ENCODE data around the gene MET. TPM values are rescaled to one million over a fixed set of nuclear protein-coding genes. Genes with fewer than 3 reads are reported as not detected.

Gene MET
- total and polyA plus RNA-seq, 2 of the 13 experiments (the other 11 are each of a cell fraction or from before 2014, with no cell fraction given) = 21.8 to 31.5 TPM

- TF ChIP-seq, protein P1, sequence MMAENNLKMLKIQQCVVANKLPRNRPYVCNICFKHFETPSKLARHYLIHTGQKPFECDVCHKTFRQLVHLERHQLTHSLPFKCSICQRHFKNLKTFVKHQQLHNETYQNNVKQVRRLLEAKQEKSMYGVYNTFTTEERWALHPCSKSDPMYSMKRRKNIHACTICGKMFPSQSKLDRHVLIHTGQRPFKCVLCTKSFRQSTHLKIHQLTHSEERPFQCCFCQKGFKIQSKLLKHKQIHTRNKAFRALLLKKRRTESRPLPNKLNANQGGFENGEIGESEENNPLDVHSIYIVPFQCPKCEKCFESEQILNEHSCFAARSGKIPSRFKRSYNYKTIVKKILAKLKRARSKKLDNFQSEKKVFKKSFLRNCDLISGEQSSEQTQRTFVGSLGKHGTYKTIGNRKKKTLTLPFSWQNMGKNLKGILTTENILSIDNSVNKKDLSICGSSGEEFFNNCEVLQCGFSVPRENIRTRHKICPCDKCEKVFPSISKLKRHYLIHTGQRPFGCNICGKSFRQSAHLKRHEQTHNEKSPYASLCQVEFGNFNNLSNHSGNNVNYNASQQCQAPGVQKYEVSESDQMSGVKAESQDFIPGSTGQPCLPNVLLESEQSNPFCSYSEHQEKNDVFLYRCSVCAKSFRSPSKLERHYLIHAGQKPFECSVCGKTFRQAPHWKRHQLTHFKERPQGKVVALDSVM (CRISPR knock-in tag; IDR thresholded peaks at IDR 0.05) = no peak
- TF ChIP-seq SOX13 (IDR thresholded peaks at IDR 0.05) (no peak), SOX13 (CRISPR knock-in tag; conservative IDR thresholded peaks at IDR 0.05 in 1 of 2, IDR thresholded peaks at IDR 0.05 in 1 of 2) (peak in 1 of 2 experiments; percentile 49; a peak in 1 of 4 replicates), ZMYM4 (CRISPR knock-in tag; IDR thresholded peaks at IDR 0.05) (peak; percentile 45; the same call in 1 of the 2 replicates), ZFP36 (IDR thresholded peaks at IDR 0.05; ENCODE audit: borderline replicate concordance, low read depth, low read length, partially characterized antibody) (no peak), NFYC (CRISPR knock-in tag; IDR thresholded peaks at IDR 0.05) (0 out of 2 replicates have a peak, but pooled peaks have one; percentile 29), HOXA3 (CRISPR knock-in tag; IDR thresholded peaks at IDR 0.05) (0 out of 2 replicates have a peak, but pooled peaks have one; percentile 16), FOXP1 (IDR thresholded peaks at IDR 0.05) (no peak), FOXP1 (CRISPR knock-in tag; IDR thresholded peaks at IDR 0.05) (peak; percentile 42; the same call in 1 of the 2 replicates)
Measured at GRCh38 chr7:116805100-116805544, 133.1 kb downstream of the MET start (continued).

DNA sequence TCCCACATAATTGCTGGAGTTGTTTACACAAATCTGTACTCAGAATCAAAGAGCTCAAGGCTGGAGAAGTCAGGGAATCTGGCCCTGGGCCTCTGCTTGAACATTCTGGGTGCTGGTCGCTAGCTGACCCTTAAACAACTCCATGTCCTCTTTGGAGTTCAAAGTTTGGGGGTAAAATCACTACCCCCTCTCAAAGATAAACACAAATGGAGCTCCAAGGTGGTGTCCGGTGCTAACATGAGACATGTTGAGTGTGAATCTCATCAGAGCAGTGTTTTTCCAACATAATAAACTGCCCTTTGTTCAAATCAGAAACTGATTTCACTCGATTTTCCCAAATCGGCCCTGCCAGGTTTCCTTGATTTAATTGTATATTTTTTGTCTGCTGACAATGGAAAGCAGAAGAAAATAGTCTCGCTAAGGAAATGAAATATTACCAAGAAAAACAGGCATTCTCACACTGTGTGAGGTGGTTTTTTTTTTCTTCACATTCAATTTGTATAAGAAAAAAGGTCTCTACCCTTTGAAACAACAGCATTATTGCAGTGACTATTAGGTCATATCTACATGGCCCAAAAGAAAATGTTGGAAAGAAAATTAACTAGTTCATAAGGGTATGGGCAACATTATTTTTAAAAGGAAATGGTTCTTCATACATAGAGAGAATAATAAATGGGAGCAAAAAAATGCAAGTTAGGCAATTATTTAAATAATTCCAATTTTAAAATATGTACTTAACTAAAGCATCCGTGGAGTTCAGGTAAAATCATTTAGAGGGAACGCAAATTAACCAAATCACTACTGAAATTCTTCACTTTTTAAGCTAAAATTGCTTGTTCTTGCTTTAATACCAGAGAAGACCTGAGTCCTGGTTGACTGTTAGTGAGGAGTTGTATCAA lies 134.3 kb downstream of the MET start:
- in situ Hi-C loops (cut with HindIII; ENCODE audit: extremely low pct_ligation_motif_present, low pct_unique_long_range_greater_than_20kb) (loop anchor here (5.0 to 25.0 kb wide), 3 partner anchors 134 to 644 kb away; partner anchors contain the start of gene MET), intact Hi-C loops (cut with micrococcal nuclease; ENCODE audit: unreplicated experiment) (loop anchor here (5.0 to 10.0 kb wide), 2 partner anchors 64 to 281 kb away; partner anchors contain the start of gene CAV1)
- Histone ChIP-seq H3K4me2 (ENCODE audit: low read depth, low read length) (peak overlapping the region; percentile 69), H3K4me1 (ENCODE audit: insufficient read depth, low read length) (peaks cover 93% of the 10 kb centered on the region), H3K27ac (ENCODE audit: extremely low read length, insufficient read depth, low read length) (peak overlapping the region; percentile 75), H3K79me2 (ENCODE audit: insufficient read depth, low read length) (peaks cover 2% of the 10 kb centered on the region), H4K20me1 (ENCODE audit: insufficient read depth, low read length) (no peaks in the 10 kb centered on the region), H3K36me3 (replicated peaks in 1 of 2; ENCODE audit: control insufficient read depth in 1 of 2, insufficient read depth in 2 of 2, low read length in 2 of 2) (no peaks in the 10 kb centered on the region), H3K9ac (ENCODE audit: insufficient read depth, low read depth, low read length) (peak overlapping the region; percentile 13; the same call in 1 of the 2 replicates), H3K4me3 (replicated peaks in 1 of 3; ENCODE audit: insufficient read depth in 1 of 3, low read depth in 2 of 3, low read length in 3 of 3) (peak overlapping the region in 2 of 3 experiments; percentile 34 to 36; a peak in 3 of 6 replicates), H3K27me3 (ENCODE audit: control insufficient read depth in 1 of 2, insufficient read depth in 2 of 2, low read length in 2 of 2) (no peaks in the 10 kb centered on the region), H2AFZ (ENCODE audit: low read length) (no peak overlapping the region), H3K9me3 (ENCODE audit: low read length) (no peaks in the 10 kb centered on the region)
- ChIA-PET POLR2A (interaction anchor here (1.1 to 1.8 kb wide), 3 partner anchors 18 to 134 kb away, joined by 4 to 21 read pairs (median 10); partner anchors contain the start of gene MET), CTCF (ENCODE audit: low intra/inter-chr PET ratio, low total read pairs) (no interaction called here)
- BruUV-seq (replicated peaks) = no TSS peak
- peak; percentile 51 for ATAC-seq
- DNase-seq (ENCODE audit: low spot score) = peak; percentile 89
- WGBS (ENCODE audit: low lambda C conversion rate) = 32% methylated on average over 7 of the region's 7 CpGs
- peak; percentile 96 for FAIRE-seq
- TF ChIP-seq TP53 (CRISPR knock-in tag; conservative IDR thresholded peaks at IDR 0.05) (no peak), ZNF7 (CRISPR knock-in tag; IDR thresholded peaks at IDR 0.05) (no peak), ZSCAN9 (CRISPR knock-in tag; IDR thresholded peaks at IDR 0.05; ENCODE audit: borderline replicate concordance) (peak; percentile 49; the same call in 1 of the 2 replicates), MEIS2 (CRISPR knock-in tag; IDR thresholded peaks at IDR 0.05) (no peak)
- TF ChIP-seq, protein P2, sequence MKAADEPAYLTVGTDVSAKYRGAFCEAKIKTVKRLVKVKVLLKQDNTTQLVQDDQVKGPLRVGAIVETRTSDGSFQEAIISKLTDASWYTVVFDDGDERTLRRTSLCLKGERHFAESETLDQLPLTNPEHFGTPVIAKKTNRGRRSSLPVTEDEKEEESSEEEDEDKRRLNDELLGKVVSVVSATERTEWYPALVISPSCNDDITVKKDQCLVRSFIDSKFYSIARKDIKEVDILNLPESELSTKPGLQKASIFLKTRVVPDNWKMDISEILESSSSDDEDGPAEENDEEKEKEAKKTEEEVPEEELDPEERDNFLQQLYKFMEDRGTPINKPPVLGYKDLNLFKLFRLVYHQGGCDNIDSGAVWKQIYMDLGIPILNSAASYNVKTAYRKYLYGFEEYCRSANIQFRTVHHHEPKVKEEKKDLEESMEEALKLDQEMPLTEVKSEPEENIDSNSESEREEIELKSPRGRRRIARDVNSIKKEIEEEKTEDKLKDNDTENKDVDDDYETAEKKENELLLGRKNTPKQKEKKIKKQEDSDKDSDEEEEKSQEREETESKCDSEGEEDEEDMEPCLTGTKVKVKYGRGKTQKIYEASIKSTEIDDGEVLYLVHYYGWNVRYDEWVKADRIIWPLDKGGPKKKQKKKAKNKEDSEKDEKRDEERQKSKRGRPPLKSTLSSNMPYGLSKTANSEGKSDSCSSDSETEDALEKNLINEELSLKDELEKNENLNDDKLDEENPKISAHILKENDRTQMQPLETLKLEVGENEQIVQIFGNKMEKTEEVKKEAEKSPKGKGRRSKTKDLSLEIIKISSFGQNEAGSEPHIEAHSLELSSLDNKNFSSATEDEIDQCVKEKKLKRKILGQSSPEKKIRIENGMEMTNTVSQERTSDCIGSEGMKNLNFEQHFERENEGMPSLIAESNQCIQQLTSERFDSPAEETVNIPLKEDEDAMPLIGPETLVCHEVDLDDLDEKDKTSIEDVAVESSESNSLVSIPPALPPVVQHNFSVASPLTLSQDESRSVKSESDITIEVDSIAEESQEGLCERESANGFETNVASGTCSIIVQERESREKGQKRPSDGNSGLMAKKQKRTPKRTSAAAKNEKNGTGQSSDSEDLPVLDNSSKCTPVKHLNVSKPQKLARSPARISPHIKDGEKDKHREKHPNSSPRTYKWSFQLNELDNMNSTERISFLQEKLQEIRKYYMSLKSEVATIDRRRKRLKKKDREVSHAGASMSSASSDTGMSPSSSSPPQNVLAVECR (CRISPR knock-in tag; IDR thresholded peaks at IDR 0.05; ENCODE audit: borderline replicate concordance) = no peak

All from HepG2 (cell line).